HG02884 (cell line): ENCODE results near the gene OR11H12.
"Not testable (repeated sequence)": the region's sequence is repeated elsewhere in the genome, so short reads cannot be mapped to it uniquely, and the experiment has no call there.

Experiments
- ATAC-seq: cut with Tn5 transposase; IDR thresholded peaks from one replicate; pipeline ENCODE4 v1.9.1; 2021; ENCODE audit warnings: mild to moderate bottlenecking, moderate library complexity; ENCODE audit not compliant: unreplicated experiment

Gene OR11H12, protein sequence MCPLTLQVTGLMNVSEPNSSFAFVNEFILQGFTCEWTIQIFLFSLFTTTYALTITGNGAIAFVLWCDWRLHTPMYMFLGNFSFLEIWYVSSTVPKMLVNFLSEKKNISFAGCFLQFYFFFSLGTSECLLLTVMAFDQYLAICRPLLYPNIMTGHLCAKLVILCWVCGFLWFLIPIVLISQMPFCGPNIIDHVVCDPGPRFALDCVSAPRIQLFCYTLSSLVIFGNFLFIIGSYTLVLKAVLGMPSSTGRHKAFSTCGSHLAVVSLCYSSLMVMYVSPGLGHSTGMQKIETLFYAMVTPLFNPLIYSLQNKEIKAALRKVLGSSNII

DNA sequence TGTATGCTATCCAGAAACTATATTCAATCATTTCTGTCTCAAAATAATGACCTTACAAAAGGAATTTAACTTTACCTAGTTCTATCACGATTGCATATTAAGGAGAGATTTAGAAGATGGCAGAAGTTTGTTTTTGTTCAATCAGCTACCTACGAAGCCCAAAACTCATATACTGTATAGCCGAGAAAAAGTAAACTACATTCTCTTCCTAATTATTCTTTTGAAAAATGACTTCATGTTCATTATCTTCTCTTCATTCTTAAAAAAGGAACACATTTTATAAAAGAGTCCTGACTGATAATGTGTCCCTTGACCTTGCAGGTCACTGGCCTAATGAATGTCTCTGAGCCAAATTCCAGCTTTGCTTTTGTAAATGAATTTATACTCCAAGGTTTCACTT is at the start of gene OR11H12:
OR11H12 (plus strand) TSS at position 301 of the 400 bp plus-strand sequence; CDS start at position 301, 0 bp downstream.
- ATAC-seq, result not testable (repeated sequence)

DNA sequence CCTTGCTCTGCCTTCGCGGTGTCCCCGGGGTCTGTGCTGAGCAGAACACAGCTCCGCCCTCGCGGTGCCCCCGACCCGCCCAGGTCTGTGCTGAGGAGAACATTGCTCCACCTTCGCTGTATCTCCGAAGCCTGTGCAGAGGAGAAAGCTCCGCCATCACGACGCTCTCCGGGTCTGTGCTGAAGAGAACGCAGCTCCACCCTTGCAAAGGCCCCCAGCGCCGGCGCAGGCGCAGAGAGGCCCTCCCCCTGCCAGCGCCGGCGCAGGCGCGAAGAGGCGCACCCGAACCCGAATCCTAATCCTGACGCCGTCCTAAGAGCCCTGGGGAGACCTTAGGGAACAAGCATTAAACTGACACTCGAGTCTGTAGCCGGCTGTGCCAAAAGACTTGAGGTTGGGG is 18.0 kb upstream of the OR11H12 start:
- not testable (repeated sequence) for ATAC-seq

DNA sequence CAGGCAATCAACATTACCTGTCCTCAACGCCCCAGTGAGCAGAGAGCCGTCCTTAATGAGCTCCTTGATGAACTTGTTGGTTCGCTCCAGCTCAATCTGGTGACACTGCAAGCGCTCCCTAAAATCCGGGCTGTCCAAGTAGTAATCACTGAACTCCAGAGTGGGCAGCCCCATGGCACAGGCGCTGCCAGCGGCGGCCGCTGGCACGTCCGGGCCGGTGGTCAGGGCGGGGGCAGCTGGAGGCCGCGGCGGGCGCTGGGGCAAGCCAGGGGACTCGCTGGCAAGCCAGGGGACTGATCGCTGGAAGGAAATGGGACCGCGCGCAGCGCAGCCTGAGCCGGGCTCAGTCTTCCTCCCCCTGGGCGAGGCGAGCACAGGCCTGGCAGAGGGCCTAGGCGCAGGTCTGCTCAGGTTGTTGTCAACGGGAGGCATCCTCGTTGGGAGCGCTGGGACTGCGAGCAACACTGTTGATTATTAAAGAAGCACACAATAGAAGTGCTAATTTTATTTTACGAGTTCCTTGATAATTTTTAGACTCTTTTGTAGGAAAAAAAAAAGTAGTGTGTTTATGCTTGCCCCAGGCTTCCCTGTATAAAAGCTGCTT is 25.8 kb downstream of the OR11H12 start:
- ATAC-seq, result not testable (repeated sequence)

DNA sequence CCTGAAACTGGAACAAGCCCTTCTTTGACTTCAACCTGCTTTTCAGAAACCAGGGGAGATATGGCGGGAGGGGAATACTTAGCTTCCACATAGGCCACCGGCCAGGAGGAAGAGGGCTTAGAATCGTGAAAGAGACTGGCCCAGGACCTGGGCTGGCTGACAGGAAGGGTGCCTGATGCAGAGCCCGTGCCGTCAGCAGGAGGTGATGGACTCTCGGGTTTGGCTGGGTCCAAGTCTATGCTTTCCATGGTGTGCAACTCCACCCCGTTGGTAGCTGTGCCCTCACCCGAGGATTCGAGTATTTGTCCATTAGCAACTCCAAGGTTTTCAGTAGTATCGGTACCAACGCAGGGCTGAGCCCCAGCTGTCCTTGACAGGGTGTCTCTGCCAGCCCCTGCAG is 35.1 kb downstream of the OR11H12 start:
- not testable (repeated sequence) for ATAC-seq

DNA sequence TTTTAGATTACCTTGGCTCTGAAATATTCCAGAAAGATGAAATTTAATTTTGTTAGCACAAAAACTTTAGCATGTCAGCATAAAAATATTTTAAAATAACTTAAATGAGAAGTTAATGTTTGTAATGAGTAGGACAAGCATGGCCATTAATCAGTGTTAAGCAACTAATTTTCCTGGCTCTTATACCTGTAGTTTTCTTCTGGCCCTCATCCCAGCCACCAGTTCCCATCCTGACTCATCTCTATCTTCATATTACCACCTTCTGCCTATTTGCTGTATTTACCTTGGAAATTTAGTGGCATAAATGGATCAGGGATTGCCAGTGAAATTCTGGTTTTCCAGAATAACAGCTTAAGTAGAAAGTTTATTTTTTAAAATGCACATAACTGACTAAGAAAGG is 37.1 kb downstream of the OR11H12 start:
- ATAC-seq, result not testable (repeated sequence)

DNA sequence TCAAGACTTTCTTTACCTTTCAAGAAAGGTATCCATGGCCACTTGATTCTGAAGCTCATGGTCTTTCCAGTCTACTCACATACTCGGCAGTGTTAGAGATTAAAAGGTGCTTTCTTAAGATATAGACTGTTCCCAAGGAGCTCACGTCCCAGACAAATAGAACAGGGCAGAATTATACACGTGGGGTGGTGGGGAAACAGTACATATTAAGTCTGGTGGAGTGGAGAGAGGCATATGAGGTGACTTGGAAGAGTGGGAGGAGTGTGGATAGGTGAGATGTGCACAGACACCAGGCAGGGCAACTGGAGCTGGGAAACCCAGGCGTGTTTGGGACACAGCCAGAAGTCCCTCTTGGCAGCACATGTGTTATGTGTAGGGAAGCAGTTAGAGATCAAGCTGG is 37.9 kb downstream of the OR11H12 start:
- ATAC-seq, result not testable (repeated sequence)

DNA sequence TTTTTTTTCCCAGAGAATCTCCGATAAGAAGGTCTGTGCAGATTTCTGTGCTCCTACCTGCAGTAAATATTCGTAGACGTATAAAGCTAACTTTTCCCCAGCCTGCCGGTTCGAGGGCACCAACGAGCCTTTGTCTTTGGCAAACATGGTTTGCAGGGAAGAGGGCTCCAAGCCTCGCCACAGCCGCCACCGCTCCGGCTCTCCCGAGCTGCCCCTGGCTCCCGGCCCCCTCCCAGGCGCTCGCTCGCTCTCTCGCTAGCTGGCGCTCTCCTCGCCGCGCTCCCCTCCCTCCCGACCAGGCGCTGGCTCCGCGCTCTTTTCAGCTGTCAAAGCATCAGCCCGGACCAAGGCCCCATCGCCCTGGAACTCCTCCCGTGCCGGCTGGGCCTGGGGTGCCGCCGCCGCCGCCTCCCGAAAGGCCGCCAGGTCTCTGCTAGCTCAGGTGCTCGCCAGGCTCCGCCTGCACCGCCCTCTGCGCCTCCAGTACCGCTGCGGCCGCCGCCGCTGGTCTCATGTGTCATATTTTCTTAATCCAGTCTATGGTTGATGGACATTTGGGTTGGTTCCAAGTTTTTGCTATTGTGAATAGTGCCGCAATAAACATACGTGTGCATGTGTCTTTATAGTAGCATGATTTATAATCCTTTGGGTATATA is 45.3 kb downstream of the OR11H12 start:
- ATAC-seq, result not testable (repeated sequence)
